ENCODE data around the gene UVRAG.
"Not testable (repeated sequence)": the region's sequence is repeated elsewhere in the genome, so short reads cannot be mapped to it uniquely, and the experiment has no call there.

Gene UVRAG

GRCh38 chr11:75966537-75967287 is 151.7 kb downstream of the UVRAG start:
- DNase-seq (ENCODE audit: low read depth), result peak; percentile 62

- no peak for DNase-seq (ENCODE audit: low read depth)
Measured at GRCh38 chr11:75968021-75968625, 153.1 kb downstream of the UVRAG start.

GRCh38 chr11:75969626-75970308 is 154.8 kb downstream of the UVRAG start:
- peak; percentile 45 for DNase-seq (ENCODE audit: low read depth)

- DNase-seq (ENCODE audit: low read depth), result not testable (repeated sequence)
Measured at GRCh38 chr11:75973710-75974109, 158.7 kb downstream of the UVRAG start.

GRCh38 chr11:75979075-75979474 is 164.1 kb downstream of the UVRAG start:
- DNase-seq (ENCODE audit: low read depth), result not testable (repeated sequence)

GRCh38 chr11:75979479-75980027 is 164.5 kb downstream of the UVRAG start:
- DNase-seq (ENCODE audit: low read depth), result not testable (repeated sequence)

- DNase-seq (ENCODE audit: low read depth), result no peak
Measured at GRCh38 chr11:75980031-75980430, 165.0 kb downstream of the UVRAG start.

- DNase-seq (ENCODE audit: low read depth), result no peak
Measured at GRCh38 chr11:75981546-75981945, 166.5 kb downstream of the UVRAG start.

GRCh38 chr11:75982309-75982708 is 167.3 kb downstream of the UVRAG start:
- DNase-seq (ENCODE audit: low read depth), result no peak

- DNase-seq (ENCODE audit: low read depth), result no peak
Measured at GRCh38 chr11:75986966-75987365, 172.0 kb downstream of the UVRAG start.

- no peak for DNase-seq (ENCODE audit: low read depth)
Measured at GRCh38 chr11:75993126-75993525, 178.1 kb downstream of the UVRAG start.

GRCh38 chr11:75994616-75995015 is 179.6 kb downstream of the UVRAG start:
- DNase-seq (ENCODE audit: low read depth), result no peak

GRCh38 chr11:75996523-75997442 is 181.8 kb downstream of the UVRAG start:
- peak; percentile 23 for DNase-seq (ENCODE audit: low read depth)

- DNase-seq (ENCODE audit: low read depth), result no peak
Measured at GRCh38 chr11:76004400-76004799, 189.4 kb downstream of the UVRAG start.

- DNase-seq (ENCODE audit: low read depth), result no peak
Measured at GRCh38 chr11:76005756-76006155, 190.7 kb downstream of the UVRAG start.

GRCh38 chr11:76007166-76007565 is 192.2 kb downstream of the UVRAG start:
- DNase-seq (ENCODE audit: low read depth), result no peak

GRCh38 chr11:76008474-76008873 is 193.5 kb downstream of the UVRAG start:
- DNase-seq (ENCODE audit: low read depth), result peak; percentile 39

- no peak for DNase-seq (ENCODE audit: low read depth)
Measured at GRCh38 chr11:76010051-76010450, 195.0 kb downstream of the UVRAG start.

GRCh38 chr11:76013526-76013925 is 198.5 kb downstream of the UVRAG start:
- no peak for DNase-seq (ENCODE audit: low read depth)

GRCh38 chr11:76023236-76024068 is 208.4 kb downstream of the UVRAG start:
- DNase-seq (ENCODE audit: low read depth), result no peak

- peak; percentile 56 for DNase-seq (ENCODE audit: low read depth)
Measured at GRCh38 chr11:76025068-76025467, 210.1 kb downstream of the UVRAG start.

Measured in stromal cell of bone marrow (primary cell).